ENCODE data around the gene LRMDA. TPM values are rescaled to one million over a fixed set of nuclear protein-coding genes. Genes with fewer than 3 reads are reported as not detected.

LRMDA gene
- total and polyA plus RNA-seq, 2 of the 13 experiments (the other 11 are each of a cell fraction or from before 2014, with no cell fraction given), result 13.4 to 22.0 TPM

DNA sequence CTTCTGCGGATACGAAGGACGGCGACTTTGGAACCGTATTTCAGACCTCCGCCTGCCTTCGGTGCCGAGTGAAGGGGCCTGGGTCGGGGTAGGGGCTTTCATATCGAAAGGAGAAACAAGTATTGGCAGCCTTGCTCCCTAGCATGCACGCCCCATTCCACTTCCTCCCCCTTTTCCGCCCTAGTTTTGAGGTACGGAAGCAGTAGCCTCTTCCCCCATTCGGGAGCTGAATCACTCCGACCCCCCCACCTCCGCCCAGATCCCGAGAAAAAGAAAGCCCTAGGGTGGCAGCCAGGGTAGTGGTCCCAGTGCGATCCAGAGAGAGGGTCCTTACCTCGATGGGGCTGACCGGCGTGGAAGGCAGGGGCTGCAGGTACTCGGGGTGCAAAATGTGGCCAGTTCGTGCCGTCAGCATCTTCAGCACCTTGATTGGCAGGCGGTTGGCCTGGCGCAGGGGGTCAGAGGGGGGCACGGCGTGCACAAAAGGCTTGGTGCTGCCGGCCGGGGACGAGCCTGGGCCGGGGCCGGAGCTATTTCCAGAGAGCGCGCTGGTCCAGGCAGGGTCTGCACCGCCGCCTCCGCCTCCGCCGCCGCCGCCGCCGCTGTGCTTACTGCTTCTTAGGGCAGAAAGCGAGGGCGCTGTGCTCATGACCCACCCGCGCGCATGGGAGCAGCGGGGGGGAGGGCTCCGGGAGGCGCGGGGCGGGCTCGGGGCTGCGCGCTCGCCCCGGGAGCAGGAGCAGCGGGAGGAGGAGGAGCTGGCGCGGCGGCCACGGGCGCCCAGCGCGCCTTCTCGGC, 30.5 kb upstream of the LRMDA start (continued):
- TF ChIP-seq, protein P1, sequence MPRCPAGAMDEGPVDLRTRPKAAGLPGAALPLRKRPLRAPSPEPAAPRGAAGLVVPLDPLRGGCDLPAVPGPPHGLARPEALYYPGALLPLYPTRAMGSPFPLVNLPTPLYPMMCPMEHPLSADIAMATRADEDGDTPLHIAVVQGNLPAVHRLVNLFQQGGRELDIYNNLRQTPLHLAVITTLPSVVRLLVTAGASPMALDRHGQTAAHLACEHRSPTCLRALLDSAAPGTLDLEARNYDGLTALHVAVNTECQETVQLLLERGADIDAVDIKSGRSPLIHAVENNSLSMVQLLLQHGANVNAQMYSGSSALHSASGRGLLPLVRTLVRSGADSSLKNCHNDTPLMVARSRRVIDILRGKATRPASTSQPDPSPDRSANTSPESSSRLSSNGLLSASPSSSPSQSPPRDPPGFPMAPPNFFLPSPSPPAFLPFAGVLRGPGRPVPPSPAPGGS (CRISPR knock-in tag; IDR thresholded peaks at IDR 0.05), result no peak
- TF ChIP-seq RFXANK (CRISPR knock-in tag; IDR thresholded peaks at IDR 0.05) (no peak), ZNF678 (CRISPR knock-in tag; IDR thresholded peaks at IDR 0.05) (no peak), ATM (IDR thresholded peaks at IDR 0.05; ENCODE audit: borderline replicate concordance) (no peak), POLR2AphosphoS5 (IDR thresholded peaks at IDR 0.05; ENCODE audit: low read depth, low read length) (no peak), ZNF256 (CRISPR knock-in tag; conservative IDR thresholded peaks at IDR 0.05) (no peak), SUZ12 (IDR thresholded peaks at IDR 0.05; ENCODE audit: low read depth, low read length) (no peak), ZMYM4 (CRISPR knock-in tag; IDR thresholded peaks at IDR 0.05) (no peak), HMGA1 (CRISPR knock-in tag; conservative IDR thresholded peaks at IDR 0.05) (no peak), U2AF1 (optimal IDR thresholded peaks at IDR 0.05; ENCODE audit: low read depth, low read length) (peak; percentile 77), KDM2A (CRISPR knock-in tag; IDR thresholded peaks at IDR 0.05; ENCODE audit: borderline replicate concordance, low read depth) (no peak), SP5 (CRISPR knock-in tag; IDR thresholded peaks at IDR 0.05; ENCODE audit: borderline replicate concordance, low read depth) (no peak), ZNF44 (CRISPR knock-in tag; IDR thresholded peaks at IDR 0.05) (no peak), MZF1 (CRISPR knock-in tag; IDR thresholded peaks at IDR 0.05; ENCODE audit: borderline replicate concordance) (no peak)
- TF ChIP-seq, protein P2, sequence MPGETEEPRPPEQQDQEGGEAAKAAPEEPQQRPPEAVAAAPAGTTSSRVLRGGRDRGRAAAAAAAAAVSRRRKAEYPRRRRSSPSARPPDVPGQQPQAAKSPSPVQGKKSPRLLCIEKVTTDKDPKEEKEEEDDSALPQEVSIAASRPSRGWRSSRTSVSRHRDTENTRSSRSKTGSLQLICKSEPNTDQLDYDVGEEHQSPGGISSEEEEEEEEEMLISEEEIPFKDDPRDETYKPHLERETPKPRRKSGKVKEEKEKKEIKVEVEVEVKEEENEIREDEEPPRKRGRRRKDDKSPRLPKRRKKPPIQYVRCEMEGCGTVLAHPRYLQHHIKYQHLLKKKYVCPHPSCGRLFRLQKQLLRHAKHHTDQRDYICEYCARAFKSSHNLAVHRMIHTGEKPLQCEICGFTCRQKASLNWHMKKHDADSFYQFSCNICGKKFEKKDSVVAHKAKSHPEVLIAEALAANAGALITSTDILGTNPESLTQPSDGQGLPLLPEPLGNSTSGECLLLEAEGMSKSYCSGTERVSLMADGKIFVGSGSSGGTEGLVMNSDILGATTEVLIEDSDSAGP (CRISPR knock-in tag; IDR thresholded peaks at IDR 0.05; ENCODE audit: borderline replicate concordance), result no peak
- TF ChIP-seq, protein P3, sequence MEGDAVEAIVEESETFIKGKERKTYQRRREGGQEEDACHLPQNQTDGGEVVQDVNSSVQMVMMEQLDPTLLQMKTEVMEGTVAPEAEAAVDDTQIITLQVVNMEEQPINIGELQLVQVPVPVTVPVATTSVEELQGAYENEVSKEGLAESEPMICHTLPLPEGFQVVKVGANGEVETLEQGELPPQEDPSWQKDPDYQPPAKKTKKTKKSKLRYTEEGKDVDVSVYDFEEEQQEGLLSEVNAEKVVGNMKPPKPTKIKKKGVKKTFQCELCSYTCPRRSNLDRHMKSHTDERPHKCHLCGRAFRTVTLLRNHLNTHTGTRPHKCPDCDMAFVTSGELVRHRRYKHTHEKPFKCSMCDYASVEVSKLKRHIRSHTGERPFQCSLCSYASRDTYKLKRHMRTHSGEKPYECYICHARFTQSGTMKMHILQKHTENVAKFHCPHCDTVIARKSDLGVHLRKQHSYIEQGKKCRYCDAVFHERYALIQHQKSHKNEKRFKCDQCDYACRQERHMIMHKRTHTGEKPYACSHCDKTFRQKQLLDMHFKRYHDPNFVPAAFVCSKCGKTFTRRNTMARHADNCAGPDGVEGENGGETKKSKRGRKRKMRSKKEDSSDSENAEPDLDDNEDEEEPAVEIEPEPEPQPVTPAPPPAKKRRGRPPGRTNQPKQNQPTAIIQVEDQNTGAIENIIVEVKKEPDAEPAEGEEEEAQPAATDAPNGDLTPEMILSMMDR (CRISPR knock-in tag; IDR thresholded peaks at IDR 0.05), result no peak
- TF ChIP-seq, protein P4, sequence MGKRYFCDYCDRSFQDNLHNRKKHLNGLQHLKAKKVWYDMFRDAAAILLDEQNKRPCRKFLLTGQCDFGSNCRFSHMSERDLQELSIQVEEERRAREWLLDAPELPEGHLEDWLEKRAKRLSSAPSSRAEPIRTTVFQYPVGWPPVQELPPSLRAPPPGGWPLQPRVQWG (CRISPR knock-in tag; IDR thresholded peaks at IDR 0.05; ENCODE audit: borderline replicate concordance, low read depth), result 0 out of 2 replicates have a peak, but pooled peaks have one; percentile 2
- TF ChIP-seq, protein P5, sequence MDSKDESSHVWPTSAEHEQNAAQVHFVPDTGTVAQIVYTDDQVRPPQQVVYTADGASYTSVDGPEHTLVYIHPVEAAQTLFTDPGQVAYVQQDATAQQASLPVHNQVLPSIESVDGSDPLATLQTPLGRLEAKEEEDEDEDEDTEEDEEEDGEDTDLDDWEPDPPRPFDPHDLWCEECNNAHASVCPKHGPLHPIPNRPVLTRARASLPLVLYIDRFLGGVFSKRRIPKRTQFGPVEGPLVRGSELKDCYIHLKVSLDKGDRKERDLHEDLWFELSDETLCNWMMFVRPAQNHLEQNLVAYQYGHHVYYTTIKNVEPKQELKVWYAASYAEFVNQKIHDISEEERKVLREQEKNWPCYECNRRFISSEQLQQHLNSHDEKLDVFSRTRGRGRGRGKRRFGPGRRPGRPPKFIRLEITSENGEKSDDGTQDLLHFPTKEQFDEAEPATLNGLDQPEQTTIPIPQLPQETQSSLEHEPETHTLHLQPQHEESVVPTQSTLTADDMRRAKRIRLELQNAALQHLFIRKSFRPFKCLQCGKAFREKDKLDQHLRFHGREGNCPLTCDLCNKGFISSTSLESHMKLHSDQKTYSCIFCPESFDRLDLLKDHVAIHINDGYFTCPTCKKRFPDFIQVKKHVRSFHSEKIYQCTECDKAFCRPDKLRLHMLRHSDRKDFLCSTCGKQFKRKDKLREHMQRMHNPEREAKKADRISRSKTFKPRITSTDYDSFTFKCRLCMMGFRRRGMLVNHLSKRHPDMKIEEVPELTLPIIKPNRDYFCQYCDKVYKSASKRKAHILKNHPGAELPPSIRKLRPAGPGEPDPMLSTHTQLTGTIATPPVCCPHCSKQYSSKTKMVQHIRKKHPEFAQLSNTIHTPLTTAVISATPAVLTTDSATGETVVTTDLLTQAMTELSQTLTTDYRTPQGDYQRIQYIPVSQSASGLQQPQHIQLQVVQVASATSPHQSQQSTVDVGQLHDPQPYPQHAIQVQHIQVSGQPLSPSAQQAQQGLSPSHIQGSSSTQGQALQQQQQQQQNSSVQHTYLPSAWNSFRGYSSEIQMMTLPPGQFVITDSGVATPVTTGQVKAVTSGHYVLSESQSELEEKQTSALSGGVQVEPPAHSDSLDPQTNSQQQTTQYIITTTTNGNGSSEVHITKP (CRISPR knock-in tag; IDR thresholded peaks at IDR 0.05; ENCODE audit: low read depth), result no peak
- TF ChIP-seq, protein P6, sequence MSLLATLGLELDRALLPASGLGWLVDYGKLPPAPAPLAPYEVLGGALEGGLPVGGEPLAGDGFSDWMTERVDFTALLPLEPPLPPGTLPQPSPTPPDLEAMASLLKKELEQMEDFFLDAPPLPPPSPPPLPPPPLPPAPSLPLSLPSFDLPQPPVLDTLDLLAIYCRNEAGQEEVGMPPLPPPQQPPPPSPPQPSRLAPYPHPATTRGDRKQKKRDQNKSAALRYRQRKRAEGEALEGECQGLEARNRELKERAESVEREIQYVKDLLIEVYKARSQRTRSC (CRISPR knock-in tag; IDR thresholded peaks at IDR 0.05; ENCODE audit: low read depth), result no peak

Data from HepG2 (cell line).